Germinal center (tissue), 1 donor: ENCODE measurements around the gene GPRIN3.
"Not testable (repeated sequence)": the region's sequence is repeated elsewhere in the genome, so short reads cannot be mapped to it uniquely, and the experiment has no call there.

Experiments
- DNase-seq: peaks from one replicate; pipeline ENCODE4 v3.0.0; 2012; ENCODE audit warnings: mixed read lengths, low spot score

GPRIN3 gene

DNA sequence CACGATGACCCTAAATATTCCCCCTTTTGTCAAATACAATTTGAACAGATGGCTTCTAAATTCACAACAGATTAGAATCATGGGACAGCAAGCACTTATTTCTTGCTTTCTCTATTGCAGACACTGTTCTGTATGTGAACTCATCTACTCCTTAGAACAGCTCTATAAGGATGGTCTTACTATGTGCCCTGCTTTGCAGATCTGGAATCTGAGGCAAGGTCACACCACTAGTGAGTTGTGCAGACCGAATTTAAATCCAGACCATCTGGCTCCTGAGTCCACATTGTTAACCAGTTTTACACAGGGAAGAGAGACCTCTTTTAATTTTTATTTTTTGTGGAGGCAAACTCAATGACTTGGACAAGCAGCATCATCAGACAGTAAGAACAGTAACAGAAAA lies 50.2 kb downstream of the GPRIN3 start:
- DNase-seq: no peak

DNA sequence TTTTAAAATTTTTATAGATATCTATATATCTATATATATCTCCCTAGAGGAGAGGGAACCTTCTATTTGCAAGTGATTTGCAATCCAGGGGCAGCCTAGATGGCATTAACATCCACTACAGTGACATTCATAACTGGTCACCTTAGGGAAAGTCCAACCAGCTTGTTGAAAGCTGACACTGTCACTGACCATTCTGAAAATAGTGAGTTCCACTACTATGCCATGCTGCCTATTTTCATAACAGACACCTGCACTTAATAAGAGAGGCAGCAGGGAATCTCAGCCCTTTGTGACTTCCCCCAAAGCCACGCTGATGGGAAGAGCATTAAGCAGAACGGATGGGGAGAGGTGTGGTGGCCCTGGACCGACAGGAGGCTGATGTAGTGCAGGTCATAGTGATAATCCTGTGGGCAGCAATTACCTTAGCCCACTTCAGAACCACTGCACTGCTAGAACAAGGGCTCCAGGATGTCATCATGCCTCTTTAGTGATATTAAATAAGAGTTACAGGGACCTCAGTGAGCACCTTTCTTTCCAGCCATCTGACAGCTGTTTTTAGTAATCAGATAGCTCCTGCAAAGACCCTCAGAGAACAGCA lies 51.3 kb downstream of the GPRIN3 start:
- DNase-seq: no peak

GRCh38 chr4:89254847-89255246 lies 52.8 kb downstream of the GPRIN3 start:
- DNase-seq: peak; percentile 56

- not testable (repeated sequence) for DNase-seq
Observed at GRCh38 chr4:89254347-89254746, 53.3 kb downstream of the GPRIN3 start.

DNA sequence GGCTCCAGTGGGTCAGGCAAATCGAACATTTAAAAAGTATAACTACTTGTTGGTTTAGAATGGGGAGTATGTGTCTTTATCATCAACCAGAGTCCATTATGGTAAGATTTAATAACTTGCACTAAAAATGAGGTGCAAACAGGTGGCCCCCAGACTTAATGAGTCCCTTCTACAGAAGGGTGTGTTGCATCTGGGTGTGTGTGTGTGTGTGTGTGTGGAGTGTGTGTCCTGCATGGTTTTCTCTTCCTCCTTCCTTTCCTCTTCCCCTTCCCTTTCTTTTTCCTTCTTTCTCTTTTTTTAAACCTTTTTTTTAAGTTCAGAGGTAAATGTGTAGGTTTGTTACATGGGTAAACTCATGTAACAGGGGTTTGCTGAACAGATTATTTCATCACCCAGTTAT lies 53.7 kb downstream of the GPRIN3 start:
- DNase-seq: no peak

GRCh38 chr4:89253311-89253710 lies 54.3 kb downstream of the GPRIN3 start:
- DNase-seq: no peak

DNA sequence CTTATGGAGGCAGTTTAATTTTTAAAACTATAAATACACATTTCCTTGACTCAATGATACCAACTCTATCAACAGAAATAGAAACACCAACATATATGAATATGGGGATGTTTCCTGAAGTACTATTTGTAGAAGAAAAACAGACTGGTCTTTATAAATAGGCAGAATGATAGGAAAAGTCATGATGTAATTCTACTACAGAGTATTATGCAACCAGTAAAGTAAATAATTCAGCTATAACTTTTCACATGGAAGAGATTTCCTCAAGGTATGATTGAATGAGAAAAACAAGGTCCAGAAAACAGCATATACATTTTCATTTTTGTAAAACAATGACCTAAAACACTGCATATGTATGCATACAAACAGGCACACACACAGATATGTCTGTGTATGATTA lies 56.2 kb downstream of the GPRIN3 start:
- no peak for DNase-seq

DNA sequence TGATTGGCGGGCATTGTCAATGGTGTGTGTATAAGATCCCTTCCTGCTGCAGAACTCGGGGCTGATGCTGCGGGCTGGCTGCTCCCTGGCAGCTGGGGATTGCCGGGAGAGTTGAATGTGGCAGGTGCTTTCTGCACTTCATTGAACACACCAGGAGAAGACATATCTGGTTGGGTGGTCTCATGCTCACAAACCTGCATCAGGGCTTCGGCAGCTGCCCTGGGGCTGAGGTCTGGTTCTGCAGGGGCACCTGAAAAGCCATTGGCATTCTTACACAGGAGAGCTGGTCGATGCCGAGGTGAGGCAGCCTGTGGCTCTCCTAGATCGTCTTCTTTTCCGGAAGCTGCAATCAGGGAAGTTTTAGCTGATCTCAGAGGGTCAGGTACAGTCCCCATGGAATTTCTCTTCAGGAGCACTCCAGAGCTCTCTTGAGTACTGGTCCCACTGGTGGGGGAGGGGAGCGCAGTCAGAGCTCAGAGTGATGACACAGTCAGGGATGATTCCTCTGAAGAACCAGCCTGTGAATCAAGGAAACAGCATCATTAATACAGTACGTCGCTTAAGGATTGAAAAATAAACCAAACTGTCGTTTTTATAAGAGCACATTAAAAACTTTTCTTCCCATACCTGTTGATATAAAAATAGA lies 57.8 kb downstream of the GPRIN3 start:
- no peak for DNase-seq

- no peak for DNase-seq
Observed at GRCh38 chr4:89249313-89249712, 58.3 kb downstream of the GPRIN3 start.

- DNase-seq: no peak
Observed at GRCh38 chr4:89248879-89249281, 58.7 kb downstream of the GPRIN3 start.

GRCh38 chr4:89247951-89248350 lies 59.6 kb downstream of the GPRIN3 start:
- no peak for DNase-seq

GRCh38 chr4:89245459-89245858 lies 62.1 kb downstream of the GPRIN3 start:
- no peak for DNase-seq

GRCh38 chr4:89243733-89244252 lies 63.8 kb downstream of the GPRIN3 start:
- DNase-seq: no peak

DNA sequence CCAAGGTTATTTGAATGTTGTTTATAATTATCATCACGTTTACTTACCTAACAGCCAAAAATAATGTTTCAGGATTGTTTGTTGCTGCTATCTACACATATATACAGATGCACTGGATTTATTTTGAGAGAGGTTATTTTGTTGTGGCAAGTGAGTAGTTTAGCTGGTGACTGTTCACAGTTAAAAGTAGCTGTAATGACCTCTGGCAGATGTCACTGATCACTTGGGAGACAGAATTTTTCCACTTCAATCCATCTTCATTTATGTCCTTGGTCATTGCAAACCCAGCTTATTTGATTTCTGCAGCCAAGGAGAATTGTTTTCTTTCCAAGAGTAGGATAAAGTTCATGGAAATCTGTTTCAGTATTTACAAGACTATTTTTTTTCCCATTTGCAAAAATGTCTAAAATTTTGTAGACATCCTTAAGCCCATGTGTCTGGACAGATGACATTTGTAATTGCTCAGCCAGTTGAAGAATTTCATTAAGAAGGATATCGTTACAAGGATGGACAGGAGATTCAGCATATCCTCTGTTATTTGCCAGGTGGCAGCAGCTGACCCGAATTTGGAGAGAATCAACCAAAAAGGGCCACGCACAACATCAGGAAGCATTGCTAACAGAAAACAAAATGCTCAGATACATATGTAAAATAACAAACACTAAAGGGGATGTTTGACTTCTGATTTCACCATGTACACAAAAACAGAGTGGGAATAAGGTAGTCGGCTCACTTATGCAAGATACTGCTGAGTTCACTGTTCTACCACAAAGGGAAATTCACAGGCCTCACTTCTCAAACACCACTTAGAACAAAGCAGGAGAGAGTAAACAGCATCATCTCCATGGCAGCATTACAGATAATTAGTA lies 64.5 kb downstream of the GPRIN3 start:
- no peak for DNase-seq

DNA sequence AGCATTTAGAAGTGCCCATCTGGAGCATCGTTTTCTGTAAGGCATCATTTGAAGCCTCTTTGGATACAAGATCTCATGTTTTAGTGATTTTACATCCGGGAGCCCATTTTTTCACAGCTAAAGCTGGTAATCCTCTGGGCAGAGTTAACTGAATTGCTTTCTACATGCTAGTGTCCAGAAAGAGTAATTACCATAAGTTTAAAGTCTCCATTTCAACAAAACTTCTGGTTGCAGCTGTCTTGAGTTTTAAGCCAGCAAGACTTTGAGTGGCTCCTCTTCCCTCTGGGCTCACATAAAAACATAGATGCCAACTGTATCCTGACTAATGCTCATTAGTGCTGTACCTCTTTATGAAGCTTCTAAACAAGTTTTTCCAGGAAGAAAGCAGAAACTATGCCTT lies 65.4 kb downstream of the GPRIN3 start:
- no peak for DNase-seq

DNA sequence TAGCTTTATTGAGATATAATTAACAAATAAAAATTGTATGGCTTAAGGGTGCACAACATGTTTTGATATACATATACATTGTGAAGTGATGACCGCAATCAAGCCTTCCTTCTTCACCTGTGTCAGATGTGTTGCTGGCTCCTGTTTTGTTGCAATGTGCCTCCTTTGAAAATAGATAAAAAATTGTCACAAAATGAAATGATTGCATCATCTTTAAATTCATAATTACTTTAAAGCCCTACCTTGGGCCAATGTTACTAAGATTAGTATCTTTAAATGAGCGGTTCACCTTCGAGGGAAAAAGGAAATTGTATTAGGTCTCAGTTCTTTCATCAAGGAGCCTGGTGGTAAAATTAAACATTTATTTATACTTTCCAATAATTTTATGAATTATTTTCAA lies 77.3 kb downstream of the GPRIN3 start:
- no peak for DNase-seq

DNA sequence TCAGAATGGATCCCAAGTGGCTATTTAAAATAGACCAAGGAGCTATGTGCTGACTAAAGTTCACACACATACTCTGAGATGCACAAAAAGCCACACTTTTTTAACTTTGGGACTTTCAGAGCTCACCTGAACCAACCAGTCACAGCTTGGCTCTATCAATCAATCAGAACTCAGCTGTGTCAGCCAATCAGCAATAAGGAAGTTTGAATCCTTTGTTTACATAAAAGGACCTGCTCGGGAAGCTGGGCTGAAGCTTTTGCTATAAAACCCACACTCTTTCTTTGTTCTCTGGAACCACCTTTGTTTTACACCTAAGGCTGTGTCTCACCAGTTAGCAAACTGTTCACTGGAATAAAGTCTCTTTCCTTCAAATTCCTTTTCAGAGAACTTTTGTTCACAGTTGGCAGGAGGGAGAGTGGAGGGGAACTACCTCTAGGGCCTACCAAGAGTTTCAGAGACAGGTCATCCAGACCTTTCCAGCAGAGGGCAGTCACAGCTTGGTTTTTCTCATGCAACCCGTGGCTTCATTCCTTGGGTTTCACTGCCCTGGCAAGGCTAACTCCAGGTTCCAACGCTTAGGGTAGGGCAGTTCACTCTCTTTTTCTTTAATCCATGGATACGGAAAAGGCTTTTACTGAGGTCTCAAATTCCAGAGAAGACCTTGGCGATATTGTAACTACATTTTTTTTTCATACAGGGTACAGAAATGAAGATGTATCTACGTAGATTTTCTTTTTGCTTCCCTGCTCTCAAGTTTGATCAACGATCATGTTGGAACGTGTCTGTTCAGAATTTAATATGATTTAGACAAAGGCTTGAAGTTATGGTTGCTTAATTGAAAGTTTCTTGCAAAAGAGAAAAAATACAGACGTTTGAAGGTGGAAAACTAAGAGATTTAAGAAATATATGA lies 80.7 kb downstream of the GPRIN3 start:
- peak; percentile 58 for DNase-seq

DNA sequence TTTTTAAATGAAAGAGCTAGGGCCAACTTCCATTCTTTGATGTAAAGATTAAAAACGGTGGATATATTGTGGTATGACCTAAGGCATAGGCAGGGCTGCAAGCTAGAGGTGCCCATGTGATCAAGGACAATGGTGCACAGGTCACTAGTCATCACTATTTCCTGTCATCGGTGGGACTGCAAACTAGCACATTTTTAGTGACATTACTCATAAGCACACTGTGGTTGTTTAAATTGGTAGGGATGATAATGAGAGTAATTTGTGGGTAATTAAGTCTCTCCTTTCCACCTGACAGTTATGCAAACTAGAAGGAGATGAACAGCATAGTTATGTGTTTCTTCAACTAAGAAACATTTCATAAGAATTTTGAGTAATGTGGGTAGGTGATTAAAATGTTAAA lies 85.4 kb downstream of the GPRIN3 start:
- DNase-seq: no peak

DNA sequence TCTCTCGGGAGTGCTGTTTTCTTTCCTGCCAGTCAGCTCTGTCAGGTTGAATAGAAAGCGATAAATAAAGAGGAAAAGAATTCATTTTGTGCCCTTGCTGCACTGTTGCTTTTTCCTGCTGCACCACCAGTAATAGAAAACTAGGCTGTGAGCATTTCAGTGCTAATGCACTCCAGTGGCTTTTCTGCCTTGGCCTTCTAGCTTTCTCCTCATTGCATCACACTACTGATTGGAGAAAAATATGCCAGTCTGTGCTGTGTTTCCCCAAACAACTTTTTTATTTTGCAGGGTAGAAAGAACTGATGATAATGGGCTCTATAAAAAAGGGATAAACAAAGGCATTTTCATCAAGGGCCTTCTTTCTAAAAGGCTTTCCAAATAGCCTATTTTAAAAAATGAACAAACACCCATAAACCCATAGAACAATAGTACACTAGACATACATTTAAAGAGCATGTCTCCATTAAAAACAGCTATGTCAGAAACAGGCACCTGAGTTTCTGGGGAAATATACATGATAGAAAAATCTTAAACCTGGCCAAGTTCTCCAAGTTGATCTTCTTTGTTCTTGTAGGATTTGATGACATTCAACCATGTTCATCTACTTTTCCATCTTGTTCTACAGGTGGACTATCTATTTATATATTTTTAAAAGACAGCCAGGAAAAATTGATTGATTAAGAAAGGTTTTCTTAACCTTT lies 86.3 kb downstream of the GPRIN3 start:
- DNase-seq: no peak

- DNase-seq: no peak
Observed at GRCh38 chr4:89218587-89218986, 89.0 kb downstream of the GPRIN3 start.

- no peak for DNase-seq
Observed at GRCh38 chr4:89217604-89218003, 90.0 kb downstream of the GPRIN3 start.
